Stimulated activated CD4-positive, alpha-beta T cell treated with anti-CD3 and anti-CD28 coated beads, Interleukin-2, amount 100 ng/mL, for 48 hours (primary cell): ENCODE measurements around the gene SECISBP2L.
"Not testable (repeated sequence)": the region's sequence is repeated elsewhere in the genome, so short reads cannot be mapped to it uniquely, and the experiment has no call there.

Source experiments
- DNase-seq, 2 donors: peaks; one replicate each; pipeline ENCODE4 v3.0.0-alpha.2; 2020

The SECISBP2L gene

DNA sequence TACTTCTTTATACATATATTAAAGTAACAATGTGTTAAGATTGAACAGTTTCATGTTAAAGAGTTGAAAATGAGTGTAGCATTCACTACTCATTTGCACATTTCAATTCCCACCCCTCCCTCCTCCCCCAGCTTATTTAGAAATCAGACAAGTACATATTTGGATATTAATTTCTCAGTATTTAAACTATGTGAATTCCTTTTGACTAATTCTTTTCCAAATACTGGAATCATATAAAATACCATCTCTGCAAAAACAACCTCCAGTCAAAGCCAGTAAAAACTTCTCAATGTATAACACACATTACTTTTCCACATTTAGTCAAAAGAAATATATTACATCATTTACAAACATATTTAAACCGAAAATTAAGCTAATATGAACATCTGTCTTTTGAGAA, 57.1 kb downstream of the SECISBP2L start:
- DNase-seq, result no peak

DNA sequence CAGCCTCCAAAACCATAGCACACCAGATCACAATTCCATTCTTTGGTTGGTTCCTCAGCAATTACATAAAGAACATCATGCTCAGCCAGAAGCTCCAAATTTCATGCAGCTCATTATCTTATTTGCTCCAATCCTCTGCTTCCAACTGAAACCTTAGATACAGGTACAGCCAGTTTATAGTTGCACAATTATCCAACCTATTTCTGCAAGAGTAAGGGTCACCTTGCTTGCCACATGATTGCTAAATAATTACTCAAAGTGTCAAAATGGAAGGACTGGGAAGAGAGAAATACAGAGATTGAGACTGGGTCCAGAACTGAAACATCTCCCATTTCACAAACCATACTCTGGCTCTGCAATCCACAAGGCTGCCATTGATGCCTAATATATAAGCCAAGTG, 59.1 kb downstream of the SECISBP2L start:
- no peak for DNase-seq

DNA sequence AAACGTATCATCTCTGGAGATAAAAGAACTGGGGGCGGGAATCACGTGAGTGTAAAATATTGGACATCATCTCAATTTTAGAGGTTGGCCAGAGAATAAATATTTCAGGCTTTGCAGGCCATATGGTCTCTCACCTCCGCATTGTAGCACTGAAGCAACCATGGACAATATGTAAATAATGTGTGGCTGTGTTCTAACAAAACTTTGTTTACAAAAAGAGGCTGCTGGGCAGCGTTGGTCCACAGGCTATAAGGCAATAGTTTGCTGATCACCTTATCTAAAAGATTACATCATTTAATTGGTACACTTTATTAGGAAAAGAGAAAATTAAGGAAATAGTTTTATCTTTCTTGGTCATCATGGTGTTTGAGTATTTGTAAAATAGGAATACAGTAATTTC, 60.0 kb downstream of the SECISBP2L start:
- no peak for DNase-seq

- no peak for DNase-seq
These were observed 60.7 kb downstream of the SECISBP2L start for GRCh38 chr15:48985516-48985915.

DNA sequence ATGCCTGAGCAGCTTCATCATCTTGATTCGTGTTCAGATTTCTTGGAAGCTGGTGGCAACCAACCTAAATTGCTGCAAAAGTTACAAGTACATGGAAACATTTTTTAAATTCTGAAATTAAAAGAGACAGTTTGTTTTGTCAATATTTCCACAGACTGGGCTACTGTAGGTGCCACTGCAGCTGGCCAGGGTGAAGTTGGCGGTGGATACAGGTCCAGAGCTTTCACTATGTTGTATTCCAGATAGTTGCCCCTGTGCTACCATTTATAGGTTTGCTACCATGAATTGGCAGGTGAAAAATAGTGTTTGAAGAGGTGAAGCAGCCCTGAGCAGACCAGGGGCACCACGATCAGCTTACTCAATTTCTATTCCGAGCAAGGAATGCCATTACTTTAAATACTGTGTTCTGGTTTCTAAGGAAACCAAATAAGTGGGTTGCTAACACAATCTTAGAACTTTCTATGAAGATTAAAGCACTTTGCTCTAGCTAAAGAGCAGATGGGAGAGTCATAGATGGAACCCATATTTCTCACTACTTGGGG, 61.4 kb downstream of the SECISBP2L start:
- no peak for DNase-seq

DNA sequence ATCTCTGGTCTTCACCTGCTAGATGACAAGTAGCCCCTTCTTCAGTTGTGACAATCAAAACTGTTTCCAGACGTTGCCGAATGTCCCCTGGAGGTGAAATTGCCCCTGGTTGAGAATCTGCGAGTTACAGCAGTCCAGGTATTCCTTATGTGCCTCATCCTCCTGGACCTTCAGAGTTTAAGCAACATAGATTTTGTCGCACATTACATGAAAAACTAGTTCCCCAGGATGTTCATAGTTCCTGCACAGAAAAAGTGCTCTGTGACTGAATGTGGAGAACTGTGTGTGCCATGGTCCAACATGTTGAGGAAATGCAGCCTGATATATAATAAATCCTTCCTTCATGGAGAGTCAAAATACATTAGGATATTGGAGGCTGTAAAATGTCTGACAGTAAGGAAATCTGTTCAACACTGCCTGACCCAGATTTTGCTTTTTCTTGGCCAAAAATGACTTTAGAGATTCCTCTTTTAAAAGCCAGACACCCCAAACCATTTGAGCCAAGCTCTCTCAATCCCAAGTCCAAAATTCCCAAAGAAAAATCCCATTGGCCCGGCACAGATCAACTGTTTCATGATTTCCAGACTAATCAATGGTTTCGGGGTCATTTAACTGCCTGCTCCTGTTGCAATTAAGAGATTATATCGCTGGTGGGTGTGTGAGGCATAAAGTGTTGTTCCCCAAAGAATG, 62.1 kb downstream of the SECISBP2L start:
- no peak for DNase-seq

DNA sequence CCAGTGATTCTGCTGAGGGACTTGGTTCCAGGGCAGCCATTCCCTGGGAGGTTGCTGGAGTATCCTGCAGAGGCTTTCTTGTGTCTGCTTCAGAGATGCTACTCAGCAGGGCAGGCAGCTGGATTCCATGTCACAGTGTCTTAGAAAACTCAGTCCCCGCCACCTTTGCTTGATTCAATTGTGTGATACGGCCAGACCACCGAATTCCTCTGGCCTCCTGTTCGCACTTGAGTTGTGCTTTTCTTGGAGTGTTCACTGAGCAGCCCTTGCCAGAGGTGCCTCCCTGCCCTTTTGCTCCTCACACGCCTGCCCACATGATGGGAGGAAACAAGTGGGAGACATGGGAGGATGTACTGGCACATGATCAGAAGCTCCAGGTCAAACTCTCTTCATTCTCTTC, 62.9 kb downstream of the SECISBP2L start:
- DNase-seq, result no peak

- no peak for DNase-seq
These were observed 64.3 kb downstream of the SECISBP2L start for GRCh38 chr15:48981941-48982340.

- DNase-seq, result no peak
These were observed 67.6 kb downstream of the SECISBP2L start for GRCh38 chr15:48978638-48979037.

DNA sequence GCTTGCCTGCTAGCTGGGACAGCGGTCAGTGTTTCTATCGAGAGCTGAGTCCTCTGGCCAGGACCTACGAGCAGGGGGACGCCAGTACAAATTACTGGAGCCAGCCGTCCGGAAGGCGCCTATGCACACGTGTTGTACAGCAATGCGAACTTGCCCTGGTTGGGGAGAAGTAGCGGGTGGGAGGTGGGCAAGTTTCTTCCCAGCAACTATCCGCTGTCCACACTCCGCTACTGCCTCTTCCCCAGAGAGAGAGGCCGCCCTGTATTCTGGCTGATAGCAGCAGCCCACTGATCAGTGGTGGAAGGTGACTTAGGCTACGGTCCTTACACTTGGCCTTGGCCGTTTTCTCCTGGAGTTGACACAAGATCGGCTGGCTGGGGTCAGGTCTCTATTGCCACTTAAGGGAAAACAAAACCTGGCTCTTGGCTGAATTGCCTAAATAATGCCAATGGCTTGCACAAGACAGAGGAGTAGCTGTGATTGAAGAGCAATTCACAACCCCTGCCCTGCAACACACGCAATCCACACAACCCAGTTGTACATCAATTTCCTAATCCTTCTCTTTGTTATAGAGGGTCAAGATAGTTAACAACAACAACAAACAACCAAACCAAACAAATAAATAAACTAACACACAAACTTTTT, 69.7 kb downstream of the SECISBP2L start:
- no peak for DNase-seq

- peak; percentile 74 to 82 for DNase-seq
These were observed 70.5 kb downstream of the SECISBP2L start for GRCh38 chr15:48975472-48976419.

- no peak for DNase-seq
These were observed 71.4 kb downstream of the SECISBP2L start for GRCh38 chr15:48974882-48975281.

- DNase-seq, result no peak
These were observed 73.3 kb downstream of the SECISBP2L start for GRCh38 chr15:48972750-48973503.

DNA sequence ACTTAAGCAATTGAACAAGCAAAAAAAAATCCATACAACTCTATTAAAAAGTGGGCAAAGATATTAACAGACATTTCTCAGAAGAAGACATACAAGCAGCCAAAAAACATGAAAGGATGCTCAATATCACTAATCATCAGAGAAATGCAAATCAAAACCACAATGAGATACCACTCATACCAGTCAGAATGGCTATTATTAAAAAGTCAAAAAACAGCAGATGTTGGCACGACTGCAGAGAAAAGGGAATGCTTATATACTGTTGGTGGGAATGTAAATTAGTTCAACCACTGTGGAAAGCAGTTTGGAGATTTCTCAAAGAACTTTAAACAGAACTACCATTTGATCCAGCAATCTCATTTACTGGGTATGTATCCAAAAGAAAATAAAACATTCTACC, 75.3 kb downstream of the SECISBP2L start:
- DNase-seq, result not testable (repeated sequence)

- no peak for DNase-seq
These were observed 78.2 kb downstream of the SECISBP2L start for GRCh38 chr15:48968066-48968465.

GRCh38 chr15:48967336-48967735, 78.9 kb downstream of the SECISBP2L start:
- no peak for DNase-seq

DNA sequence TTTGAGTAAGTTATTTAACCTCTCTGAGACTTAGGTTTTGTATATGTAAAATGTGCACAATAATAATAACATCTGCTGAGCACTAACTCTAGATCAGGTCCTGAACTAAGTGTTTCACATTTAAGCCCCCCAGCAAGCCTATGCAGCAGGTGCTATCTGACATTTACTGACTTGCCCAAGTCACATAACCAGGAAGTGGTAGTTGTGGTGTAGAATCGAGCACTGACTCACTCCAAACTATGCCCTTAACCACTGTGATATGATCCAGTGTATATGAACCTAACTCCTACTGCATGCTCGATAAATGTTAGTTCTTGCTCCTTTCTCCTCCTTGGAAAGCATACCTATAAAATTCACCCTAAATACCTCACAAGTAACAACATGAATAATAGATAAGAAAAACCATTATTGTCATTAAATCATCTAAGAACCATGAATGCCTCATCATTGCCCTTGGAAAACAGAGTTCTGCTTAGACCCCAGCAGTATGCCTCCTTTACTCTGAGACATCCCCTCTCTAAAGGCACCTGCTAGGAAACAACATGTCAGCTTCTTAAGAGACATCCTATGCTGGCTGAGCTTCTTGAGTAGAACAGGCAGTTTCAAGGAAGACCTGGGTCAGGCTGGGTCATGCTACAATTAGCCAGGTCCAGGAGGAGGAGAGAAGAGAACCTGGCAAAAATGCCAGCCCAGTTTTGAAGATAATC, 79.5 kb downstream of the SECISBP2L start:
- no peak for DNase-seq

DNA sequence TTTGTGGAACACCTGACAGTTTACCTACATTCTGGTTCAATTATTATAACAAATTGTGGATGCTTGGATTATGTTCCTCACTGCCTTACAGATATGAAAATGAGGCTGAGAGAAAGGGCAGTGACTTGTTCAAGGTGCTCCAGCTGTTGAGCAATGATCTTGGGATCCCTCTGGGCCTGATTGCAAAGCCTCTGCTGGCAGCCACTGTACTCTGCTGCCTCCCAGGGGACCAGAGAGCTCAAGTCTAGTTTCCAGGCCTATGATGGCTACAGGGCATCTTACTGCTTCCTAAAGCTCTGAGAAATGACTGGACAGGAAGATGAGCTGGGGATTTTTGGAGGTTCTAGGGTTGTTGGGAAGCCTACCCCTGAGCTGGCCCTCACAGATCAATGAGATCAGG, 80.3 kb downstream of the SECISBP2L start:
- no peak for DNase-seq

GRCh38 chr15:48964898-48965297, 81.3 kb downstream of the SECISBP2L start:
- no peak for DNase-seq

DNA sequence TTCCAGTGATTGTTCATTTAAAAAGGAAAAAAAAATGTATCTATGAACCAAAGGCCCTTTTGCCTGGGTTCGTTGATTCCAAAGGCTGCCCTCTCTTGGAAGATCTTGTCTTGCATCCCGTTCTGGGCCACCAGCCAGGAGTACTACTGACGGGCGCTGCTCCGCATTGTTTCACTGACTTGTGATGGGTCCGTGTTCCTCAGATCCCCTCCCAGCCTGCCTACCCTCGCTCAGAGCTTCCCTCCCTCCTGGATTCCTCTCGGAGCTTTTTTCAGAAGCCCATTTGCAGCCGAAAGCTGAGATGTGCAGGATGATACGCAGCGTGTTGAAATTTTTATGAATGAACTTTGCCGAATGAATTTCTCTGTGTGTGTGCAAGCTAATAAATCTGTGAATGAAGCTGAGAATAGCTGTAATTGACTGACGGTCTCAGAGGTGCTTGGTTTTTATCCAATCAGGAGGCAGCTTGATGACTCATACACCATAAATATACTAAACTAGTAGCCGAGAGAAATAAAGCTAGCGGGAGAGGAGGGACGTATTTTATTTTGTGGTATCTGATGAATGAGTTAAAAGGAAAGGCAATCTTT, 82.6 kb downstream of the SECISBP2L start, which contains the start of gene SHC4:
SHC4 (minus strand) TSS at position 396 of the 590 bp plus-strand sequence. CDS start 904 bp downstream, outside the sequence.
- no peak for DNase-seq
